ENCODE results near the gene POLR2A.

Gene POLR2A

GRCh38 chr17:7484067-7484918 lies at the start of gene POLR2A:
Gene POLR2A, plus strand, starts transcription at chr17:7484366.
- H3K36me3 ChIP-seq (ENCODE audit: control insufficient read depth in 2 of 2, insufficient read depth in 2 of 2, low read length in 2 of 2) = no peaks in the 10 kb centered on the region
- H3K4me1 ChIP-seq (ENCODE audit: control insufficient read depth, insufficient read depth, low read length) = peaks cover 42% of the 10 kb centered on the region
- peak within 1 kb of the TSS; percentile 73 to 94 for H3K4me3 ChIP-seq (ENCODE audit: low read length in 2 of 2)
- peak within 1 kb of the TSS; percentile 100 for H3K27ac ChIP-seq (ENCODE audit: low read length)
- peak within 1 kb of the TSS; percentile 98 to 100 for H3K9ac ChIP-seq (ENCODE audit: low read length in 2 of 2)
- no peaks in the 10 kb centered on the region for H3K27me3 ChIP-seq (ENCODE audit: control insufficient read depth in 1 of 2, insufficient read depth in 2 of 2, low read length in 2 of 2)
- H3K9me3 ChIP-seq (ENCODE audit: control insufficient read depth in 2 of 2, low read length in 2 of 2) = no peaks in the 10 kb centered on the region

- Histone ChIP-seq H3K4me1 (ENCODE audit: control insufficient read depth, insufficient read depth, low read length) (peaks cover 46% of the 10 kb centered on the region), H3K9me3 (ENCODE audit: control insufficient read depth in 2 of 2, low read length in 2 of 2) (no peaks in the 10 kb centered on the region), H3K27me3 (ENCODE audit: control insufficient read depth in 1 of 2, insufficient read depth in 2 of 2, low read length in 2 of 2) (peaks cover 57 to 63% of the 10 kb centered on the region in 2 donors), H3K27ac (ENCODE audit: low read length) (no peak overlapping the region), H3K4me3 (ENCODE audit: low read length in 2 of 2) (peak overlapping the region; percentile 17 to 65), H3K36me3 (ENCODE audit: control insufficient read depth in 2 of 2, insufficient read depth in 2 of 2, low read length in 2 of 2) (no peaks in the 10 kb centered on the region), H3K9ac (ENCODE audit: low read length in 2 of 2) (no peak overlapping the region)
These were observed 48.2 kb upstream of the POLR2A start for GRCh38 chr17:7435676-7436555.

GRCh38 chr17:7436556-7437368 lies 47.4 kb upstream of the POLR2A start:
- Histone ChIP-seq H3K27ac (ENCODE audit: low read length) (no peak overlapping the region), H3K9ac (ENCODE audit: low read length in 2 of 2) (no peak overlapping the region), H3K4me3 (ENCODE audit: low read length in 2 of 2) (peak overlapping the region; percentile 17 to 65), H3K9me3 (ENCODE audit: control insufficient read depth in 2 of 2, low read length in 2 of 2) (no peaks in the 10 kb centered on the region), H3K36me3 (ENCODE audit: control insufficient read depth in 2 of 2, insufficient read depth in 2 of 2, low read length in 2 of 2) (no peaks in the 10 kb centered on the region), H3K4me1 (ENCODE audit: control insufficient read depth, insufficient read depth, low read length) (peaks cover 46% of the 10 kb centered on the region), H3K27me3 (ENCODE audit: control insufficient read depth in 1 of 2, insufficient read depth in 2 of 2, low read length in 2 of 2) (peaks cover 65 to 71% of the 10 kb centered on the region in 2 donors)

GRCh38 chr17:7437369-7437863 lies 46.8 kb upstream of the POLR2A start:
- H3K27me3 ChIP-seq (ENCODE audit: control insufficient read depth in 1 of 2, insufficient read depth in 2 of 2, low read length in 2 of 2) = peaks cover 64 to 67% of the 10 kb centered on the region in 2 donors
- H3K4me3 ChIP-seq (ENCODE audit: low read length in 2 of 2) = peak overlapping the region in 1 of 2 donors; percentile 65
- H3K36me3 ChIP-seq (ENCODE audit: control insufficient read depth in 2 of 2, insufficient read depth in 2 of 2, low read length in 2 of 2) = no peaks in the 10 kb centered on the region
- H3K4me1 ChIP-seq (ENCODE audit: control insufficient read depth, insufficient read depth, low read length) = peaks cover 46% of the 10 kb centered on the region
- H3K9me3 ChIP-seq (ENCODE audit: control insufficient read depth in 2 of 2, low read length in 2 of 2) = no peaks in the 10 kb centered on the region
- H3K27ac ChIP-seq (ENCODE audit: low read length) = no peak overlapping the region
- H3K9ac ChIP-seq (ENCODE audit: low read length in 2 of 2) = no peak overlapping the region

DNA sequence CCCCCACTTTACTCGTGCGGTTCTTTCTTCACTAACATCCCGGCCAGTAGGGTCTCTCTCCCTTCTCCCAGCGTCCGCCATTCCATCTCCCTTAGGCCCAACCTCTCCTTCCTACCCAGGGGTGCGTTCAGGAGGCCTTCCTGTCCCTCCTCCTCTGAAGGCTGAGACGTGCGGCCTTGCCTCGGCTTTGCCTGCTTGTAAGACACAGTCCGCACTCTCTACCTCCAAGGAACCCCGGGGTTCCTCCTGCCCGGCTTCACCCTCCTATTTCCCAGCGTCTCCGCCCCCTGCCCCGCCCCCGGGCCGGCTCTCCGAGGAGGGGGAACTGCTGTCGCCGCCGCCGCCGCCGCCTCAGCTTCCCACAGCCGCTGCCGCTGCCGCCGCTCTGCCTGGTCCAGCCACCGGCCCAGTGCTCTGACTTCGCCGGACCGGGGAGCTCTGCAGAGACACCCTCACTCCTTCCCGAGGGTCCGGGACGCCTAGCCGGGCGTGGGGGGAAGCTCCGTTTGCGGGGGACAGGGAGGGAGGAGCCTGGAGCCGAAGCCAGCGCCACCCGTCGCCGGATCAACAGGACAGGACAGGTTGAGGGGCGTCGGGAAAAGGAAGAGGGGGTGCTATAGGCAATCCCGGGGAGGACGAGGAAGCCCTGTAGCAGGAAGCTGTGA lies 46.1 kb upstream of the POLR2A start:
- Histone ChIP-seq H3K9me3 (ENCODE audit: control insufficient read depth in 2 of 2, low read length in 2 of 2) (no peaks in the 10 kb centered on the region), H3K4me1 (ENCODE audit: control insufficient read depth, insufficient read depth, low read length) (peaks cover 46% of the 10 kb centered on the region), H3K4me3 (ENCODE audit: low read length in 2 of 2) (peak overlapping the region in 1 of 2 donors; percentile 29), H3K36me3 (ENCODE audit: control insufficient read depth in 2 of 2, insufficient read depth in 2 of 2, low read length in 2 of 2) (no peaks in the 10 kb centered on the region), H3K27ac (ENCODE audit: low read length) (no peak overlapping the region), H3K27me3 (ENCODE audit: control insufficient read depth in 1 of 2, insufficient read depth in 2 of 2, low read length in 2 of 2) (peaks cover 62 to 71% of the 10 kb centered on the region in 2 donors), H3K9ac (ENCODE audit: low read length in 2 of 2) (no peak overlapping the region)

- no peak overlapping the region for H3K27ac ChIP-seq (ENCODE audit: low read length)
- no peak overlapping the region for H3K9ac ChIP-seq (ENCODE audit: low read length in 2 of 2)
- peaks cover 46% of the 10 kb centered on the region for H3K4me1 ChIP-seq (ENCODE audit: control insufficient read depth, insufficient read depth, low read length)
- H3K4me3 ChIP-seq (ENCODE audit: low read length in 2 of 2) = no peak overlapping the region
- H3K9me3 ChIP-seq (ENCODE audit: control insufficient read depth in 2 of 2, low read length in 2 of 2) = no peaks in the 10 kb centered on the region
- no peaks in the 10 kb centered on the region for H3K36me3 ChIP-seq (ENCODE audit: control insufficient read depth in 2 of 2, insufficient read depth in 2 of 2, low read length in 2 of 2)
- peaks cover 63 to 70% of the 10 kb centered on the region in 2 donors for H3K27me3 ChIP-seq (ENCODE audit: control insufficient read depth in 1 of 2, insufficient read depth in 2 of 2, low read length in 2 of 2)
These were observed 45.3 kb upstream of the POLR2A start for GRCh38 chr17:7438656-7439460.

- Histone ChIP-seq H3K27ac (ENCODE audit: low read length) (no peak within 1 kb of the TSS), H3K4me1 (ENCODE audit: control insufficient read depth, insufficient read depth, low read length) (peaks cover 46% of the 10 kb centered on the region), H3K9me3 (ENCODE audit: control insufficient read depth in 2 of 2, low read length in 2 of 2) (no peaks in the 10 kb centered on the region), H3K36me3 (ENCODE audit: control insufficient read depth in 2 of 2, insufficient read depth in 2 of 2, low read length in 2 of 2) (no peaks in the 10 kb centered on the region), H3K4me3 (ENCODE audit: low read length in 2 of 2) (peak within 1 kb of the TSS; percentile 49 to 51), H3K27me3 (ENCODE audit: control insufficient read depth in 1 of 2, insufficient read depth in 2 of 2, low read length in 2 of 2) (peaks cover 64 to 73% of the 10 kb centered on the region in 2 donors), H3K9ac (ENCODE audit: low read length in 2 of 2) (peak within 1 kb of the TSS in 1 of 2 donors; percentile 15)
These were observed 44.6 kb upstream of the POLR2A start, which contains the start of gene FGF11 for GRCh38 chr17:7439462-7440112. Gene FGF11, plus strand, starts transcription at chr17:7439512. Its CDS starts 109 bp downstream, at chr17:7439621.

- peak overlapping the region in 1 of 2 donors; percentile 15 for H3K9ac ChIP-seq (ENCODE audit: low read length in 2 of 2)
- H3K36me3 ChIP-seq (ENCODE audit: control insufficient read depth in 2 of 2, insufficient read depth in 2 of 2, low read length in 2 of 2) = no peaks in the 10 kb centered on the region
- H3K27ac ChIP-seq (ENCODE audit: low read length) = no peak overlapping the region
- H3K4me1 ChIP-seq (ENCODE audit: control insufficient read depth, insufficient read depth, low read length) = peaks cover 49% of the 10 kb centered on the region
- H3K9me3 ChIP-seq (ENCODE audit: control insufficient read depth in 2 of 2, low read length in 2 of 2) = no peaks in the 10 kb centered on the region
- H3K4me3 ChIP-seq (ENCODE audit: low read length in 2 of 2) = peak overlapping the region; percentile 49 to 51
- H3K27me3 ChIP-seq (ENCODE audit: control insufficient read depth in 1 of 2, insufficient read depth in 2 of 2, low read length in 2 of 2) = peaks cover 65 to 77% of the 10 kb centered on the region in 2 donors
These were observed 43.9 kb upstream of the POLR2A start for GRCh38 chr17:7440113-7440833.
